GM19328 (cell line): Measurements from ENCODE around the gene GALE.
A peak's percentile ranks its signal among the peaks of the same experiment; 100 is the strongest.
"Not testable (repeated sequence)": the region's sequence is repeated elsewhere in the genome, so short reads cannot be mapped to it uniquely, and the experiment has no call there.

Source experiments
- ATAC-seq: cut with Tn5 transposase; IDR thresholded peaks from one replicate; pipeline ENCODE4 v1.9.1; 2021; ENCODE audit warnings: mild to moderate bottlenecking, moderate library complexity; ENCODE audit not compliant: unreplicated experiment

Gene GALE

DNA sequence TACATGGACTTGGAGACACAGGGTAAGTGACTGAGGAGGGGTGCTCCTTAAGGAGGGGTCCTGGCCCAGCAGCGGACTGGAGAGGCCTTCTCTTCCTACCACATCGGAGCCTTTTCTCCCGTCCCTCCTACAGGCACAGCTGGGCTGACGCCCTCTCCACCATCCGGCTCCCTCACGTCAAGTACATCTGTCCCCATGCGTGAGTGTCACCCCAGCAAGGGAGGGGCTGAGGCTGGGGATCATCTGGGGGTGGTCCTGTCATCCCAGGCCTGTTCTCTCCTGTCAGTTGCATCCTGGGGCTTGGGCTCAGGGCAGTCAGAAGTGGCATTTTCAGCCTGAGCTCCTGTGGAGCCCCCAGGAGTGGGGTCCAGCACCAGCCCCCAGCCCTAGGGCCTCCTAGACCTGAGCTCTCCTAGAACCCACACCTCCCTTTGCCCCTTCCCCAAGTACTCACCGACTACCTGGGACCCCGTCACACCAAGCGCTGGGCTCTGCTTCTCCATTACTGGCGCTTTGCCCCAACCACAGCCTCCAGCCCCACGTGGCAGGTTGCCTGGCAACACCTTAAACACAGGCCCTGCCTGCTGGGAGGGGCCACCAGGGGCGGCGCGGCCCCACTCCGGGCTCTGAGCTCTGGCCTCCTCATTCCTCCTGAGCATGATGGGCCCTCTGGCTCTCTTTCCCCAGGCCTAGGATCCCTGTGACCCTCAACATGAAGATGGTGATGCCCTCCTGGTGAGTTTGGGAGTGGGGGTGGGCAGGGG lies 7.4 kb downstream of the GALE start:
- no peak for ATAC-seq

DNA sequence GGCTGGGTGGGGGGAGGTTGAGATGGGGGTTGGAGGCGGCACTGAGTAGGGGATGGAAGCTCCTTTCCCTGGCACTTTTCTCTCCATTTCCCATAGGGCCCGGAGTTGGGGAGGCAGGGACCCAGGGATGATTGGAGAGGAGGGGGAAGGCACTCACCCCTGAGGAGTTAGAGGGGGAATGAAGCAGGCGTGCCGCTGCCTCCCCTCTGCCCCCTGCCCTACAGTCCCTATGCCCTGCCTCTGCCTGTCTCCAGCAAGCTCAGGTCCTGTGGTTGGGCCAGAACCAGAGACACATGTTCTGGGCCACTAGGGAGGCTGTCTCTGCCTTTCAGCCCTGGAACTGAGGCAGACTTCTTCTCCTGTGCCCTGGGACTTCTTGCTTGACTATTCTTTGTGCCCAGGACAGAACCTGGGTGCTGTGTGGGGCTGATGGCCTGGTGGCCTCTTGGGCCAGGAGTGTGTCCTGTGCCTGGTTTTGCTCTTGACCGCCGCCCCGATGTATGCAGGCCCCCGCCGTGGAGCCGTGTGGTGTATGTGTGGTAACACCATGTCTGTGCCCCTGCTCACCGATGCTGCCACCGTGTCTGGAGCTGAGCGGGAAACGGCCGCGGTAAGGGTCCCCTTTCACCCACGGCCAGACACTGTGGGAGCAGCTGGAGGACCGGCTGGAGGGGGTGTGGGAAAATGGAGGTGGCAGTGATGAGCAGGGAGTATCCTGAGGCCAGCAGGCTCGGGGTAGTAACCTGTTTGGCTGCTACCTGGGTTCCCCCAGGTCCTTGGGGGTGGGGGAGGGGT lies 8.2 kb downstream of the GALE start:
- no peak for ATAC-seq

GRCh38 chr1:23791516-23792047 lies 9.0 kb downstream of the GALE start:
- no peak for ATAC-seq

DNA sequence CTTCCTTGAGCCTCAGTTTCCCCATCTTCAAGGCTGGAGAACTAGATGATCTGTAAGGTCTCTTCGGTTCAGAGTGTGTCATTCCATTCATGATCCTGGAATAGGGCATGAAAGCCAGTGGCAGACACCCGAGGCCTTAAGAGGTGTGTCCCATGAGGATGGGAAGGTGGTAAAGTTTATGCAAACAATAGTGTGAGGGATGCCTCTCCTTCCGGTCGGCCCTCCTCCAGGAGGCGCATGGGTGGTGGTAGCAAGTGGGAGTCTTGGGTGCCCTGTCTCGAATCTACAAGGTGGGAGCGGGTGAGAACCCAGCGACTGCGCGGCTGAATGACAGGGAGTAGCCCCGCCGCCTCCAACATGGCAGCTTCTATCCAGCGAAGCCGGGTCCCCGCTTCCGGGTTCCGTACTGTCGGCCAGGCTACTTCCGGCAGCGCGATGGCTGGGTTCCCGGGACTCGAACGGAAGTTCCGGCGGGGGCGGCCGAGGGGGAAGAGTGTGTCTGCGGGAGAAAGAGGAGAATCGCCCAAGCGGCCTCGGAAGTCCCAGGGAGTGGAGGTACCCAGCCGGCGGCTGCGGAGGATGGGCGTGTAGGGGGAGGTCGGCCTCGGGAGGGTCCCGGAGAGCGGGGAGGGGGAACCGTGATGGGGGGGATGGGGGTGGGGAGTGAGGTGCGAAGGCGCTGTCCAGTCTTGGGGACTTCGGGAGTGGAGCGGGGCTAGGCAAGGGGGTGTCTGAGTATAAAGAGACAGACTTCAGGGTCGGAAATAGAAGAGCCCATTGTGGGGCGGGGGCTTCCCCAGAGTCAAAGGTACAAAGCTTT lies 9.6 kb downstream of the GALE start, which contains the start of gene LYPLA2:
Gene LYPLA2, plus strand, starts transcription at position 450 of the 820 bp plus-strand sequence. CDS start 1,538 bp downstream, outside the sequence.
- ATAC-seq = peak; percentile 71

GRCh38 chr1:23788695-23789094 lies 11.9 kb downstream of the GALE start:
- no peak for ATAC-seq

GRCh38 chr1:23787701-23788100 lies 12.9 kb downstream of the GALE start:
- ATAC-seq = no peak

GRCh38 chr1:23784846-23785245 lies 15.7 kb downstream of the GALE start:
- no peak for ATAC-seq

GRCh38 chr1:23783141-23783540 lies 17.4 kb downstream of the GALE start:
- not testable (repeated sequence) for ATAC-seq

DNA sequence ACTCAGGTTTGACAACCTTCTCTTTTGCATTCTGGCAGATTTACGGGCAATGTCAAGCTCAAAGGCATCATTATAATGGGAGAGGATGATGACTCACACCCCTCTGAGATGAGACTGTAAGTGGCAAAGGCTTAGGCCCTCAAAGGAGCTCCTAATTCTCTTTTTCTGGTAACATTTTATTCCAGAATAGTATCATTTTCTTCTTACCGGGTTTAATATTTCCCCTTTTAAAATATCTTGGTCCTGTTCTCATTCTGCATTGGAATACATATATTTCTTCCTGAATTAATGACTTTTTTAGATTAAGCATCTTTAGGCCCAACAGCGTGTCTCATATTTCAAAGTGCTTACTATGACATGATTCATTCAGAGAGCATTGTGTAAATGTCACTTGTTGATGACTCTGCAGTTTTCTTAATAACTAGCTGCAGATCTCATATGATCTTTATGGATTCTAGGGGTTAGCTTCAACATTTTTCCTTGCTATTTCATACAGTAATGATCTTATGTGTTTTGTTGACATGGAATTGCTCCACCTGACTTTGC lies 20.7 kb downstream of the GALE start:
- ATAC-seq = no peak

GRCh38 chr1:23777979-23778814 lies 22.4 kb downstream of the GALE start, which contains the start of gene PITHD1:
PITHD1 (plus strand) TSS chr1:23778418; CDS start chr1:23778516, 98 bp downstream.
- ATAC-seq = peak; percentile 75

DNA sequence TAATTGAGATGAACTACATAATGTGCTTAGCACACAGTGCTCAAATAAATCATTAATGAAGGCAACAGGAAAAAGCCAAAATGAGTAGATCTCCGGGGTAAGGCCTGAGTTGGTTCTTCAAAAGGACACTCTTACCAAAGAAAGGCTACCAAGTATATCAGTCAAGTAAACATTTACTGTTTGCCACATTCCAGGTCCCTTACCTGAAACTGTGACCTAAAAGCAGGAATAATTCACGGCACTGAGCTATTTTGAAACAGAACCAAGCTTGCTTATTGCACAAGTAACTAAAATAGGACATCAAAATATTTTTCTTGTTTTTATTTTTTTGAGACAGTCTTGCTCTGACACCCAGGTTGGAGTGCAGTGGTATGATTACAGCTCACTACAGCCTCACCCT lies 24.3 kb downstream of the GALE start:
- ATAC-seq = no peak

GRCh38 chr1:23774174-23774880 lies 26.2 kb downstream of the GALE start:
- no peak for ATAC-seq

DNA sequence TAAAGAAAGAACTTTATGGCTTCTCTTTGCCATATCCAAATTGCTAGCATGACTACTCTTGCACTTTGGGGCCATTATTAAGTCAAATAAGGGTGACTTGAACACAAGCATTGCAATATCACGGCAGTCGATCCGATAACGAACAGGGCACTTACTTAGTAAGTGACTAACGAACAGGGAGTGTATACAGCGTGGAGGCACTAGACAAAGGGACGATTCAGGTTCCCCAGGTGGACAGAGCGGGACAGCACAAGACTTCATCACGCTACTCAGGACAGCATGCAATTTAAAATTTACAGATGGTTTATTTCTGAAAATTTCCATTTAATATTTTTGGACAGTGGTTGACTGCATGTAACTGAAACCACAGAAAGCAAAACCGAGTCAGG lies 27.7 kb downstream of the GALE start:
- no peak for ATAC-seq

DNA sequence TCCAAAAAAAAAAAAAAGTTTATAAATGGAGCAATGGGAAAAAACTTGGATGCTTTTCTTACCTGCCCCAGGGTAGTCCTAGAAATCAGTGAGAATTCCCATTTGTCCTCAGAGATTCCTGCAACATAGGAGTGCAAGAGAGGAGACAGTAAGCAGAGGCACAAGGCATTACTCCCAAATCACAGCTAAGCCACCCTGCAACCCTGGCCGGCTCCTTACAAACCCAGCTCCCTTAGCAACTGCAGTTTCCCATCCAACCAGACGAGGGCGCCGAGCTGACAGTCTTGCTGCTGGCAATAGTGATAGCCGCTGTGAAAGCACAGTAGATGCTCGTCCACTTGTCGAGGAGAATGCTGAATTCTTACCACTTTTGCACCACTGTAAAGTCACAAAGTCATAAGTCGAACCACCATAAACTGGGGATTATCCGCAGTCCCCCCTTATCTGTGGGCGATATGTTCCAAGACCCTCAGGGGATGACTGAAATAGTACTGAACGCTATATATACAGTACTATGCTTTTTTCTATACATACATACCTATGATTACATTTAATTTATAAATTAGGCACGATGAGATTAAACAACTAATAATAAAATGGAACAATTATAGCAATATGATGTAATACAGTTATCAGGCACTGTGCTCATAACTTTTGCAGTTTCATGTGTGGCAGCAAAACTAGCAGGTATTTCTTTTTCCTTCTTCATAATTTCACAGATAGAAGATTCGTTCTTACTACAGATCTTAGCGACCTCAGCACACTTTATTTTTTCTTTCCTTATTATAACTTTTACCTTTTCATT lies 28.3 kb downstream of the GALE start:
- ATAC-seq = no peak

DNA sequence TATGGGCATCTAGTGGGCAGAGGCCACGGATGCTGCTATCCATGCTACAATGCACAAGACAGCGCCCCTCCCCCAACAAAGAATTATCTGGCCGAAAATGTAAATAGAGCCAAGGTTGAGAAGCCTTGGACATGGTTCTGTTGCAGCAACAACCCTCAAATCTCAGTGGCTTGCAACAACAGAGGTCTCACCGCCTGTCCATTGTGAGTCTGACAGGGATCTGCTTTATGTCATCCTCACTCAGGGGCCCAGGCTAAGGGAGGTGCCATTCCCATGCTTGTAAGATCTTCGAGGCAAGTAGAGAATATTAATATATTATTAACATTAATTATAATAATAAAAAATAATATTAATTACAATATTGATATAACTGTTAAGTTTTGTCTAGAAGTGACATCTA lies 31.8 kb downstream of the GALE start:
- no peak for ATAC-seq

- no peak for ATAC-seq
Observed at GRCh38 chr1:23763041-23763577, 37.4 kb downstream of the GALE start.

GRCh38 chr1:23759277-23759676 lies 41.3 kb downstream of the GALE start:
- no peak for ATAC-seq

DNA sequence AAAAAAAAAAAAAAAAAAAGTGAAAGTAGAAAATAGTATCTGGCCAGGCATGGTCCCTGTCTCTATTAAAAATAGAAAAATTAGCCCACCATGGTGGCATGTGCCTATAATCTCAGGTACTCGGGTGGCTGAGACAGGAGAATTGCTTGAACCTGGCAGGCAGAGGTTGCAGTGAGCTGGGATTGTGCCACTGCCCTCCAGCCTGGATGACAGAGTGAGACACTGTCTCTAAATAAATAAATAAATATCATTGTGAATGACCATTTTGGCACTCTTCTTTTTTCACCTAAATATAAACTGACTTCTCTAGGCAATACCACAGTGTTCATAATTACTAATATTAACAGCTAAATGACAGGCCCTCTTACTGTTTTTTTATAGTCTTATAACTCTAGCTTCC lies 42.7 kb downstream of the GALE start:
- ATAC-seq = no peak
